GOT3 (cell line): ENCODE measurements around the gene MAN1A2.
"Not testable (repeated sequence)": the region's sequence is repeated elsewhere in the genome, so short reads cannot be mapped to it uniquely, and the experiment has no call there.

ENCODE experiments used
- DNase-seq: peaks from one replicate; lab custom pipeline; 2025; ENCODE audit warnings: mixed read lengths; lab: John Stamatoyannopoulos, UW

Gene MAN1A2

GRCh38 chr1:117367046-117368025, at the start of gene MAN1A2:
TSS of gene MAN1A2 (plus strand) at chr1:117367449. CDS start at chr1:117368184, 735 bp downstream.
- DNase-seq, result peak; percentile 16

GRCh38 chr1:117318011-117318410, 49.2 kb upstream of the MAN1A2 start:
- DNase-seq, result no peak

DNA sequence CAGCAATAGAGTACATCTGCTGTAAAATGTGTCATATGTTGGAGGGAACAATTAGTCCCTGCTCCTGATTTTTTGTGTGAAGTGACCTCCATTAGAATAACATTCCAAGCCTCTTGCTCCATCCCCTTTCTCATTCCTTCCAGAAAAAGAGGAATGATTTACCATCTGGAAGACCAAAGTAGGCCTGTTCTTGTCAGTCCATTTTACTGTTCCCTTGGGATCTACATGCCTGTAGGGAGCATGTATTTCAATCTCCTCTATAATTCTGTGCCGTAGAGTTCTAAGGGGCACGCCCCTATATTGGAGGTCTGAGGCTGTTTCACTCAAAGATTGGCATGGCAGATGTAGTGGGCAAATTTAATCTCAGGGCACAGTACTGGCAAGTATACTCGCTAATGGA, 48.8 kb upstream of the MAN1A2 start:
- DNase-seq, result no peak

- no peak for DNase-seq
Observed at GRCh38 chr1:117320515-117320914, 46.7 kb upstream of the MAN1A2 start.

DNA sequence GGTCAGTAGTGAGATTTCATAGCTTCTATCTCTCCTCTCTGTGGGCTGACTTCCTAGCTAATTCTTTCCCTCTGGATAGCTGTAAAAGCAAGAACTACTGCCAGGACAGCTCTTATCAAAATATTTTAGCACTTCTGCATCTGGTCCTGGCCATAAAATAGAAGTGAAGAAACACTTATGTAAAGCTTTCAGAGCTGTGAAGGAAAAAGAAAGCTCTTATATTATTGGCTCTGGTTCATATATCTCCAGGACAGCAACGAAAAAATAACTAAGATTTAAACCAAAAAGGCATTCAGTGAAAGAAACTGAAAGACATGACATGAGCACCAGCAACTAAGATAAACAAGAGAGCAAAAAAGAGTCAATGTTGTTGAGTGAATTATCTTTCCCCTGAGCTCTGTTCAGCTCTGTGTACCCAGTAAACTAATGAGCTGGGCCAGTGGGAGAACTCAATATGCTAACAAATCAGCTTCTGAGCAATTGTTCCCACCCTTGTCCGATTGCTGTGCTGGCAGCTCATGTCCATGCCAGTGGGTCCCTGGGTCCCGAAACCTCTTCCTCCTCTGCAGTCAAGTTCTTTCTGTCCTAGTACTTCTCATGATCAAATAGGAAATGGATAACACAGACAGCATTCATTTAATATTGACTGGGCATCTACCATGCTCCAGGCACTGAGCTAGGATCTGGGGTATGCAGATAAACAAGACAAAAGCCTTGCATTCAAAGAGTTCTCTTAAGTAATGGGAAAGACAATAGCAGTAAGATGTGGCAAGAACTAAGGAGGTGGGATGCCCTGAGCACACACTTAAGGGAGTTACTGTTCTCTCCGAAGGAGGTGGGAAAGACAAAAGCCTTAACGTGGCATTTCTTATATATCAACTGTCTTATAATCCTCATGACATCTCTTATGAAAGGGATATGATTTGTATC, 45.3 kb upstream of the MAN1A2 start:
- no peak for DNase-seq

DNA sequence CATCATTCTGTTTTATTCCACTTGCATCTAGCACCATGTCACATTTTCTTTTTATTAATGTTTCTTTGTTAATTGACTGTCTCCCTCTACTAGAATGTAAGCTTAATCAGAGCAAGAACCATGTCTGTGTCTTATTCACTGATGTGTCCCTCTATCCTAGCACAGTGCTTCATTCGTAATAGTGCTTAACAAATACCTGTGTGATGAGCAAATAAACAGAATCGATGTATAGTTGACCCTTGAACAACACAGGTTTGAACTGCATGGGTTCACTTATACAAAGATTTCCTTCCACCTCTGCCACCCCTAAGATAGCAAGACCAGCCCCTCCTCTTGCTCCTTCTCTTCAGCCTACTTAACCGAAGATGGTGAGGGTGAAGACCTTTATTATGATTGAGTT, 42.9 kb upstream of the MAN1A2 start:
- DNase-seq, result no peak

DNA sequence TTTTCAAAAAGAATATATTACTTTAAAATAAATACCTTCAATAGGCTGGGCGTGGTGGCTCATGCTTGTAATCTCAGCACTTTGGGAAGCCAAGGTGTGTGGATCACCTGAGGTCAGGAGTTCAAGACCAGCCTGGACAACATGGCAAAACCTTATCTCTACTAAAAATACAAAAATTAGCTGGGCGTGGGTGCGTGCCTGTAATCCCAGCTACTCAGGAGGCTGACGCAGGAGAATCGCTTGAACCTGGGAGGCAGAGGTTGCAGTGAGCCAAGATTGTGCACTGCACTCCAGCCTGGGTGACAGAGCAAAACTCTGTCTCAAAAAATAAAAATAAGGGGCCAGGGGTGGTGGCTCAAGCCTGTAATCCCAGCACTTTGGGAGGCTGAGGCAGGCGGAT, 41.2 kb upstream of the MAN1A2 start:
- DNase-seq, result not testable (repeated sequence)

DNA sequence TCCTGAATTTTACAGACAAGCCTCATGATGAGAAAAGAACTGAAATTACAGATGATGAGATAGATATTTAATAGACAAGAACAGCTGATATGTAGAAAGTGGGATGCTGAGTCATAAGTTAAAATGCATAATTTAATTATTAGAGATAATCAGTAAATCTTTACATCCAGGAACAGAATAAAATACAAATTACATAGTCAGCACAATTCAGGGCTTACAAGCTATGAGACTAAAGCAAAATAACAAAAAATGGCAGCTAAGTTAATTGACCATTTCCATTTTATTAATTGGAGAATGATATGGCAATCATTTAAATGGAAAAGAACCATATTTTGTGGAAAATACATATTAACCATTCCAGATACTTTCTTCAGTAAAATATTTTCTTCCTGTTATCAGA, 40.2 kb upstream of the MAN1A2 start:
- no peak for DNase-seq

- no peak for DNase-seq
Observed at GRCh38 chr1:117335376-117336086, 31.7 kb upstream of the MAN1A2 start.

GRCh38 chr1:117336088-117336817, 31.0 kb upstream of the MAN1A2 start:
- no peak for DNase-seq

DNA sequence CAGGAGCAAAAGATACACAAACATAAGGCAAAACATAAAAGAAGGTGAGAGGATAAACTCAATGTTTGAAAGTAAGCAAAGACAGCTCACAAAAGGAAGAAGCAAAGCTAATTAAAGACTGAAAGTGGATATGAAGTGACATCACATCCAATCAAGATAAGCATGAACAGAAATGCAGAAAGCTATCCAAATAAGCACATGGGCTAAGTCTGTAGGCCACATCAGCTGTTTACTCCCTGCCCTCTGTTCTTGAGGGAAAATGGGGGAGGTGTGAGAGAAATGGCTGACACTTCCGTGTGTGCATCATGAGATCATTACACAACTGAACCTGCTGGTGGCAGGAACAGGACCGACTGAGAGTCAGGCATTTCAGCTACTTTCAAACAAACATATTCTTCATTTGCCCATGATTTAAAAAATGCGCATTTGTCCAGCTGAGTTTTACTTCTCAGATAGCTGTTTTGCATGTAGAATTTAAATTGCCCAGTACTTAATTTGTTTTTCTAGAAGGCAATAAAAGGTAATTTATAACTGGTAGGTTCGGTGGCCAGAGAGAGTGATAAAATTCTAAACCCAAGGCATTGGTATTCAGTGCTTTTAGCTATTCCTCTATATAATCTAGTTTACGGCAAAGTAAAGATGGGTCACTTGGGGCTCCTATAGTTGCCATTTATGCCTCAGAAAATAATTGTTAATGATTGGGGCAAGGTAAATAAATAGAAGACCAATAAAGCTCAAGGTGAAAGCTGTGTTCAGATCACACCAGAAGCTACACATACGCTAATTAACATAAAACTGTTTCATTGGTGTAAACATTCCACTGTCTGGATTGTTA, 27.2 kb upstream of the MAN1A2 start:
- no peak for DNase-seq

- no peak for DNase-seq
Observed at GRCh38 chr1:117341123-117341522, 26.1 kb upstream of the MAN1A2 start.

DNA sequence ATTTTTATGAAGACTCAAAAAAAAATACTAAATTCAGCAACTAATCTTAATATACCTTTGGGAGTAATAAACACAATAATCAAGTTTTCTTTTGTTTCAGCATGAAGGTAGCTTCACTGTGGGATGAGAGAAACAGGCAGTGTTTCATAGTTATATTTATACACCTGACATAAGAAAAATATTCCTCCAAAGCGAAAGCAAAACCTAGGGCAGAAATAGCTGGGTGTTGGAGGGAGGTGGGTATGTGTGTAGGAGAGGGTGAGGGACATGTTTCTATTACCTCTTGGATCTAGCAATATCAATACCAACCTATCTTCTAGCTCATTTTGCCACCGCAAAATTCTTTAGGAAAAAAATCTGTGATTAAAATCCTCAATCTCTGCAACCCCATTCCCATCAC, 24.9 kb upstream of the MAN1A2 start:
- no peak for DNase-seq

GRCh38 chr1:117346206-117346928, 20.9 kb upstream of the MAN1A2 start:
- no peak for DNase-seq

DNA sequence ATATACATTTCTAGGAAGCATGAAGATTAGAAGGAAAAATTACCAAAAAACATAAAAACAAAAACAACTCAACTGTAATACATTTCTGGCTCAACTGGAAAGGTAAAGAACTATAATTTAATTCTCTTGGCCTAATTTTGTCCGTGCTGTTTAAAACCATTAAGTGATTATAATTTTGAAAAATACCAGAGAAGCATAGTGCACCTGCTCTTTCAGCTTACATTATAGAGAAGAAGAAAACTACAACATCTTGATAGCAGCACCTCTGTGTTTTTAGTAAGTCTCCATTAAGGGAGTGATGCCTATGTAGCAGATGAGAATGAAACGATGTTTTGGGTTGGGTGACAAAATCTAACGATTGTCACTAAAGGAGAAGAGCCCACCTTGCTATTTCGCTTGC, 19.3 kb upstream of the MAN1A2 start:
- DNase-seq, result no peak

GRCh38 chr1:117352695-117353094, 14.6 kb upstream of the MAN1A2 start:
- DNase-seq, result not testable (repeated sequence)

- not testable (repeated sequence) for DNase-seq
Observed at GRCh38 chr1:117357833-117358603, 9.2 kb upstream of the MAN1A2 start.

GRCh38 chr1:117358604-117358887, 8.7 kb upstream of the MAN1A2 start:
- not testable (repeated sequence) for DNase-seq
